Sigmoid colon (tissue), 7 donors: ENCODE measurements around the gene IMMP2L. TPM values are rescaled to one million over a fixed set of nuclear protein-coding genes. Genes with fewer than 3 reads are reported as not detected.

ENCODE experiments used
- DNase-seq: peaks from one replicate; pipeline ENCODE4 v3.0.0-alpha.2; 2019
- H3K27ac ChIP-seq, 4 donors: fragments of 200-600 bp; sonication (generic); one replicate each; pipeline ENCODE4 v1.5.1; 2016 to 2019; ENCODE audit warnings: mild to moderate bottlenecking in 1 of 4
- H3K27me3 ChIP-seq, 3 donors: fragments of 200-600 bp; sonication (generic); one replicate each; pipeline ENCODE4 v1.5.1; 2019; ENCODE audit warnings: mild to moderate bottlenecking in 1 of 3
- H3K36me3 ChIP-seq, 4 donors: fragments of 200-600 bp; sonication (generic); one replicate each; pipeline ENCODE4 v1.5.1; 2016 to 2019
- H3K4me1 ChIP-seq, 4 donors: fragments of 200-600 bp; sonication (generic); one replicate each; pipeline ENCODE4 v1.5.1; 2017 to 2019
- H3K4me3 ChIP-seq, 4 donors: fragments of 200-600 bp; sonication (generic); one replicate each; pipeline ENCODE4 v1.5.1; 2017 to 2019; ENCODE audit warnings: mild to moderate bottlenecking in 2 of 4, moderate library complexity in 1 of 4
- H3K9me3 ChIP-seq, 4 donors: fragments of 200-600 bp in 3 of 4; sonication (generic) in 3 of 4; one replicate each; pipeline versions ENCODE4 v1.5.1 to v1.6.1; 2013 to 2019
- CTCF ChIP-seq, 4 experiments: fragments of 450-650 bp in 3 of 4; fragments of 200-600 bp in 1 of 4; IDR thresholded peaks; one replicate each; pipeline ENCODE4 v1.5.1; 2016 to 2019; ENCODE audit warnings: antibody characterized with exemption in 4 of 4, mild to moderate bottlenecking in 3 of 4, moderate library complexity in 2 of 4
- EP300 ChIP-seq, 4 donors: sonication (generic); formaldehyde crosslinking; IDR thresholded peaks; one replicate each; pipeline ENCODE4 v1.6.1; 2017; ENCODE audit warnings: antibody characterized with exemption in 4 of 4
- POLR2A ChIP-seq, 2 donors: fragments of 450-650 bp; IDR thresholded peaks; one replicate each; pipeline ENCODE4 v1.6.1; 2016; ENCODE audit warnings: antibody characterized with exemption in 2 of 2, mild to moderate bottlenecking in 2 of 2, moderate library complexity in 2 of 2
- POLR2AphosphoS5 ChIP-seq, 4 donors: sonication (generic); formaldehyde crosslinking; IDR thresholded peaks; one replicate each; pipeline ENCODE4 v1.6.1; 2017; ENCODE audit warnings: antibody characterized with exemption in 4 of 4
- WGBS, 2 donors: extraction: QIAGEN DNeasy Blood & Tissue Kit; methylation state at CpG; one replicate each; pipeline ENCODE4 v1.1.7; 2013; 5-methylcytosine and 5-hydroxymethylcytosine counted together
- intact Hi-C: fragments of 100-400 bp; cut with DNase I; formaldehyde crosslinking; loops from one replicate; pipeline ENCODE4 v1.15.1; 2023
- polyA plus RNA-seq, 3 donors: library from polyadenylated mRNA; stranded (reverse); fragments of 200-250 nt; gene quantifications; one replicate each; pipeline ENCODE4 v1.2.3, GENCODE V29; 2013
- total RNA-seq, 4 donors: library from RNA; depleted of rRNA; stranded (reverse); fragments of >200 nt; gene quantifications; one replicate each; pipeline ENCODE4 v1.1.0, GENCODE V29; 2016
- donor health status: healthy with polysubstance abuse.
- donor health status: Bipolar disorder and iron deficiency.
- donor health status: healthy.

IMMP2L gene
- total and polyA plus RNA-seq, 7 donors, result 2.5 to 57.9 (median 18.5) TPM

DNA sequence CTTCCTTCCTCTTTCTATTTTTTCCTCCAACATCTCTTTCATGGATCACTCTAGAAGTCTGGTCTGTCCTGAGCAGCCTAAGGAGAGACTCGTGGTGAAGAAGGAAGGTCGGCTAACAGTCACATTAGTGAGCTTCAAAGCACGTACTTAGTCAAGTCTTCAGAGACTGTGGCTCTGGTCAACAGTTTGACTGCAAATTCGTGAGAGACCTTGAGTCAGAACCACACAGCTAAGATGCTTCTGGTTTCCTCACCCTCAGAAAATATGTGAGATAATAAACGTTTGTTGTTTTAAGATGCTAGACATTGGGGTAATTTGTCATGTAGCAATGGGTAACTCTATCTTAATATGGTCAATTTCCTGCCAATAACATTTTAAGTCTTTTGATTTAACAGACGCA lies 597.5 kb downstream of the IMMP2L start:
- intact Hi-C loops, result no loop called here
- no peak overlapping the region for H3K27ac ChIP-seq
- no peak for DNase-seq
- no peaks in the 10 kb centered on the region for H3K36me3 ChIP-seq
- no peaks in the 10 kb centered on the region for H3K27me3 ChIP-seq
- WGBS, 2 donors, result 65 to 72% methylated on average over 6 of the region's 6 CpGs
- H3K4me3 ChIP-seq, result no peak overlapping the region
- peaks cover 0 to 12% (median 0%) of the 10 kb centered on the region in 4 donors for H3K4me1 ChIP-seq
- H3K9me3 ChIP-seq, result no peaks in the 10 kb centered on the region
- no peak for TF ChIP-seq EP300 (IDR thresholded peaks at IDR 0.05)
- TF ChIP-seq POLR2AphosphoS5 (IDR thresholded peaks at IDR 0.05), result no peak
- no peak for TF ChIP-seq POLR2A (IDR thresholded peaks at IDR 0.05)
- no peak for TF ChIP-seq CTCF (IDR thresholded peaks at IDR 0.05)

DNA sequence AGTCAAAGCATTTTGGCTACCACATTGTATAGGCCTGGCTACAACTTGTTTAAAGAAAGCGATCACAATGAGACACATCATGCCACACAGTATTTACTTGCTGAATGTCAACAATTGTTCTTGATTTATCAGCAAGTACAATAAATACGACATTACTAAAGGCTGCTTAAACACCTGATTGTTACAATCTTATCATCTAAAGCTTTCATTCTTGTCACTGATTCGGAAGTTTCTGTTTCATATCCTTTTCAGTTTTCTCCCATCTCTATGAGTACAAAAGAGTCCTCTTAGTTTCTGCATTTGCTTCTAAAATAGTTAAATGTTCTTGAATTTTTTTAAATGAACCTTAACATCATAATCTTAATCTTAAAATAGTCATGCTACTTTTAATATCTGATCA lies 599.5 kb downstream of the IMMP2L start:
- no peaks in the 10 kb centered on the region for H3K36me3 ChIP-seq
- no peaks in the 10 kb centered on the region for H3K27me3 ChIP-seq
- H3K9me3 ChIP-seq, result no peaks in the 10 kb centered on the region
- H3K27ac ChIP-seq, result no peak overlapping the region
- intact Hi-C loops, result no loop called here
- no peak for DNase-seq
- TF ChIP-seq EP300 (IDR thresholded peaks at IDR 0.05) (no peak), CTCF (IDR thresholded peaks at IDR 0.05) (no peak), POLR2AphosphoS5 (IDR thresholded peaks at IDR 0.05) (no peak), POLR2A (IDR thresholded peaks at IDR 0.05) (no peak)
- WGBS, 2 donors, result 85 to 92% methylated on average over 3 of the region's 3 CpGs
- no peak overlapping the region for H3K4me3 ChIP-seq
- peaks cover 0 to 12% (median 0%) of the 10 kb centered on the region in 4 donors for H3K4me1 ChIP-seq

GRCh38 chr7:110962374-110962773 lies 599.9 kb downstream of the IMMP2L start:
- H3K4me3 ChIP-seq, result no peak overlapping the region
- DNase-seq, result no peak
- H3K4me1 ChIP-seq, result peaks cover 0 to 12% (median 0%) of the 10 kb centered on the region in 4 donors
- H3K9me3 ChIP-seq, result no peaks in the 10 kb centered on the region
- TF ChIP-seq POLR2AphosphoS5 (IDR thresholded peaks at IDR 0.05) (no peak), POLR2A (IDR thresholded peaks at IDR 0.05) (no peak), EP300 (IDR thresholded peaks at IDR 0.05) (no peak), CTCF (IDR thresholded peaks at IDR 0.05) (no peak)
- 80 to 89% methylated on average over 2 of the region's 2 CpGs for WGBS, 2 donors
- H3K27me3 ChIP-seq, result no peaks in the 10 kb centered on the region
- no peaks in the 10 kb centered on the region for H3K36me3 ChIP-seq
- H3K27ac ChIP-seq, result no peak overlapping the region
- intact Hi-C loops, result no loop called here

GRCh38 chr7:110960811-110961210 lies 601.5 kb downstream of the IMMP2L start:
- no peak for TF ChIP-seq POLR2A (IDR thresholded peaks at IDR 0.05)
- TF ChIP-seq EP300 (IDR thresholded peaks at IDR 0.05), result no peak
- no peak for TF ChIP-seq CTCF (IDR thresholded peaks at IDR 0.05)
- TF ChIP-seq POLR2AphosphoS5 (IDR thresholded peaks at IDR 0.05), result no peak
- H3K36me3 ChIP-seq, result no peaks in the 10 kb centered on the region
- H3K4me3 ChIP-seq, result no peak overlapping the region
- H3K9me3 ChIP-seq, result no peaks in the 10 kb centered on the region
- H3K27ac ChIP-seq, result no peak overlapping the region
- no peak for DNase-seq
- H3K27me3 ChIP-seq, result no peaks in the 10 kb centered on the region
- H3K4me1 ChIP-seq, result peaks cover 0 to 12% (median 0%) of the 10 kb centered on the region in 4 donors
- intact Hi-C loops, result no loop called here

- TF ChIP-seq CTCF (IDR thresholded peaks at IDR 0.05) (no peak), POLR2A (IDR thresholded peaks at IDR 0.05) (no peak), POLR2AphosphoS5 (IDR thresholded peaks at IDR 0.05) (no peak), EP300 (IDR thresholded peaks at IDR 0.05) (no peak)
- Histone ChIP-seq H3K9me3 (no peaks in the 10 kb centered on the region), H3K4me3 (no peak overlapping the region), H3K36me3 (no peaks in the 10 kb centered on the region), H3K27me3 (no peaks in the 10 kb centered on the region), H3K27ac (no peak overlapping the region), H3K4me1 (no peaks in the 10 kb centered on the region)
- DNase-seq, result no peak
- intact Hi-C loops, result no loop called here
These were observed 614.0 kb downstream of the IMMP2L start for GRCh38 chr7:110948280-110948679.
